Right forelimb (tissue), 1 donor: ENCODE data around the gene CAMSAP2.

Source experiments
- DNase-seq: peaks from one replicate; pipeline ENCODE4 v3.0.0-alpha.2; 2018

The CAMSAP2 gene

GRCh38 chr1:200900877-200901276 is 162.2 kb downstream of the CAMSAP2 start:
- DNase-seq, result no peak

DNA sequence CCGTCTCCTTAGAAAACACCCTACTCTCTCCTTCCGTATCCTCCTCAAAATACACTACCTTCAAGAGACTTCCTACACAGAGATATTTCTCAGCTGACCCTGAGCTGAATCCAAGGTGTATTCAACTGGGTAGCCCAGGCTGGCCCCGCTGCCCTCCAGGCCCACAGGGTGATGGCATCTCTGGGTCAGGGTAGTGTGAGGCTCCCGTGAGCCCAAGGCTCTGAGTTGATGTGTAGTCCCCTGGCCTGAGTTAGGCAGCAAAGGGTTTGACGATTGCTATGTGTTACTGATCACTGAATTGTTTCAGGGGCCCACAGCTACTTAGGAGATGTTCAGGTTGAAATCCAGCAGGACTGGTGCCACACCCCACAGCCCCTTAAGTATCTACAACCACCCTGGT is 162.7 kb downstream of the CAMSAP2 start:
- DNase-seq, result no peak

- DNase-seq, result no peak
Observed at GRCh38 chr1:200901796-200902444, 163.2 kb downstream of the CAMSAP2 start.

- no peak for DNase-seq
Observed at GRCh38 chr1:200903793-200904192, 165.1 kb downstream of the CAMSAP2 start.

DNA sequence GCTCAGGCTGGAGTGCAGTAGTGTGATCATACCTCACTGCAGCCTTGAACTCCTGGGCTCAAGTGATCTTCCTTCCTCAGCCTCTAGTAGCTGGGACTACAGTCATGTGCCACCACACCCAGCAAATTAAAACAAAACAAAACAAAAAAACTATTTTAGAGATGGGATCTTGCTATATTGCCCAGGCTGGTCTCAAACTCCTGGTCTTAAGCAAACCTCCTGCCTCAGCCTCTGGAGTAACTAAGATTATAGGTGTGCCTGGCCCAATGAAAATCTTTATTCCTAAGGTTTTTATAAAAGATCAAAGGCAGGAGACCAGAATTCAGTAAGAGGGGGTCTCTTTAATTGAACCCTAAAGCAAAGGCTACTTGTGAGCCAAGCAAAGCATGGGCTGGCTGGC is 166.1 kb downstream of the CAMSAP2 start:
- no peak for DNase-seq

- DNase-seq, result no peak
Observed at GRCh38 chr1:200905411-200906052, 166.8 kb downstream of the CAMSAP2 start.

DNA sequence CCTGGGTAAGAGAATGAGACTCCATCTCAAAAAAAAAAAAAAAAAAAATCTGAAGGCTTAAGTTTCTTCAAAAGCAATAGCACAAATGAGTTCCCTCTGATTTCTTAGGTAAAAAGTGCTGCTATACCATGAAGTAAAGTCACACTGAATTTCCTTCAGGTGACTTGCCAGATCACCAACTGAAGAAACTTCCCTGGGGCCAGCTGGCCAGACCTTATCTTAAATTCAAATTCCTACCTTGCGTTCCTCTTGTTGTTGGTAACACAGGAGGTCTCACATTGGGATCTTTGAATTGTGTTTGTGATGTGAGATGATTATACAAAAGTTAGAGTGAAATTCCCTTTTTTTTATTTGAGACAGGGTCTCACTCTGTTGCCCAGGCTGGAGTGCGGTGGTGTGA is 167.8 kb downstream of the CAMSAP2 start:
- DNase-seq, result no peak

DNA sequence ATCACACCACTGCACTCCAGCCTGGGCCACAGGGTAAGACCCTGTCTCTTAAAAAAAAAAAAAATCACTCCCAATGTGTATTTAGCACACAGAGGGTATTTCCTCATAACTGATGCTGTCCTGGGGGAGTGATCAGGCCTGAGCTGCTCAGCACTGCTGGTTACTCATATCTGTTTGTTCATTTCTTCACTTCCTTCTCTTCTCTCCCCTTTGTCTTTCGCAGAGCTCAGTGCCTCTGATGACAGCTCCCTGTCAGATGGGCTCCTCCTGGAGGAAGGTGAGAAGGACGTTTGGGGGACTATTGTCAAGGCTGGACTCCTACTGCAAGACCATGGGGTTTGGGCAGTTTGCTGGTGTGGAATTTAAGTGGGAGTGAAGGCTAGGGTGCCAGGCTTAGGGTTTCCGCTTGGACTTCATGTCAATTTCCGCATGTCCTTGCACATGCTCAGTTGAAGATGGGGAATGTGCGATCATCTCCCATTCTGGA is 169.0 kb downstream of the CAMSAP2 start:
- DNase-seq, result no peak

GRCh38 chr1:200908191-200908868 is 169.6 kb downstream of the CAMSAP2 start:
- DNase-seq, result no peak

GRCh38 chr1:200909071-200909470 is 170.4 kb downstream of the CAMSAP2 start:
- DNase-seq, result no peak

GRCh38 chr1:200909757-200910239 is 171.1 kb downstream of the CAMSAP2 start:
- no peak for DNase-seq
